ENCODE results near the gene JAM3.

- TF ChIP-seq CTCF (IDR thresholded peaks at IDR 0.05; ENCODE audit: borderline replicate concordance, extremely low read depth, low read length, poor library complexity, severe bottlenecking) = no peak
- no peak for TF ChIP-seq EZH2 (IDR thresholded peaks at IDR 0.05; ENCODE audit: borderline replicate concordance, low read depth, low read length, severe bottlenecking)
Measured at GRCh38 chr11:134044514-134045284, 24.2 kb upstream of the JAM3 start.
